ENCODE results near the gene ZNRF3. TPM values are rescaled to one million over a fixed set of nuclear protein-coding genes. Genes with fewer than 3 reads are reported as not detected.

Gene ZNRF3
- polyA plus RNA-seq, 3 donors = 0.13 TPM; not detected in 2

DNA sequence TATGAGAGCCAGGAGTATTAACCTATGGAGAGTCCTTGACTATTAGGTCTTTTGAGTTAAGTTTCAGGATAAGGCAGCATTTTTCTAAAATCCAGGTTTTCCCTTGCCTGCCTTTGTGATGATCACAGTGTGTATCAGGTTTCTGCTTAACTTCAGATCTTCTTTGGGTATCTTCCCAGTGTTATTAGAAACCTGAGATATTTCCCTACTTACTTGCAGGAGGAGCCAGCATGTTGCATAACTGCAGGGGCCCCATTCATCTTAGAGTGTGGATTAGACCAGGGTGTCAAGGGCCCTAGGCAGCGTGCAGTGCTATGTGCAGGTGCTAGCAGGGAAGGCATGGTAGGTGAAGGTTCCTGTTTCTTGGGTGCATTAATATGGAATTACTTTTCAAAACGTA, 69.5 kb downstream of the ZNRF3 start:
- Histone ChIP-seq H2AFZ (ENCODE audit: insufficient read depth, low read depth, low read length, poor library complexity, severe bottlenecking) (no peak overlapping the region), H3K79me2 (ENCODE audit: insufficient read depth, low read length) (no peaks in the 10 kb centered on the region), H3K27me3 (ENCODE audit: control insufficient read depth in 2 of 2, insufficient read depth in 2 of 2, low read length in 2 of 2) (peaks cover 2 to 16% of the 10 kb centered on the region in 2 donors), H3K36me3 (replicated peaks in 1 of 2; ENCODE audit: control insufficient read depth in 1 of 2, insufficient read depth in 2 of 2, low read length in 2 of 2) (no peaks in the 10 kb centered on the region), H3K4me1 (ENCODE audit: control insufficient read depth in 1 of 2, insufficient read depth in 2 of 2, low read length in 2 of 2) (peaks cover 9 to 13% of the 10 kb centered on the region in 2 donors), H3K27ac (ENCODE audit: low read depth in 1 of 2, low read length in 2 of 2) (no peak overlapping the region), H4K20me1 (ENCODE audit: insufficient read depth, low read length) (no peaks in the 10 kb centered on the region), H3K9ac (ENCODE audit: insufficient read depth, low read length, poor library complexity, severe bottlenecking) (no peak overlapping the region), H3K9me3 (replicated peaks in 1 of 2; ENCODE audit: control insufficient read depth in 1 of 2, insufficient read depth in 1 of 2, low read length in 2 of 2) (peaks cover 0 to 4% of the 10 kb centered on the region in 2 donors), H3K4me3 (replicated peaks in 1 of 3; ENCODE audit: low read depth in 2 of 3, low read length in 3 of 3) (no peak overlapping the region), H3K4me2 (replicated peaks; ENCODE audit: extremely low read depth, low read length, poor library complexity, severe bottlenecking) (no peak overlapping the region)
- peaks cover 0 to 5% (median 2%) of the 10 kb centered on the region in 7 donors for H3K9me3 Mint-ChIP-seq
- peaks cover 22 to 45% (median 30%) of the 10 kb centered on the region in 3 donors for H3K27me3 Mint-ChIP-seq (ENCODE audit: low read depth in 3 of 3)
- H3K27ac Mint-ChIP-seq = no peak overlapping the region
- DNase-seq = no peak
- H3K36me3 Mint-ChIP-seq = no peaks in the 10 kb centered on the region
- TF ChIP-seq CTCF (IDR thresholded peaks at IDR 0.05) = no peak
- peaks cover 22% of the 10 kb centered on the region for H3K4me1 Mint-ChIP-seq
- intact Hi-C loops (cut with micrococcal nuclease) = no loop called here
- WGBS (ENCODE audit: insufficient coverage) = 86% methylated on average over 1 of the region's 2 CpGs
- H3K4me3 Mint-ChIP-seq = peak overlapping the region in 1 of 2 donors; percentile 18

- Mint-ChIP-seq H3K9me3 (peaks cover 0 to 3% (median 0%) of the 10 kb centered on the region in 7 donors), H3K27me3 (ENCODE audit: low read depth in 3 of 3) (peaks cover 25 to 43% (median 30%) of the 10 kb centered on the region in 3 donors), H3K27ac (no peak overlapping the region), H3K36me3 (no peaks in the 10 kb centered on the region), H3K4me1 (peaks cover 22% of the 10 kb centered on the region), H3K4me3 (peak overlapping the region in 1 of 2 donors; percentile 18)
- DNase-seq = no peak
- no peaks in the 10 kb centered on the region for H3K36me3 ChIP-seq (replicated peaks in 1 of 2; ENCODE audit: control insufficient read depth in 1 of 2, insufficient read depth in 2 of 2, low read length in 2 of 2)
- H3K27me3 ChIP-seq (ENCODE audit: control insufficient read depth in 2 of 2, insufficient read depth in 2 of 2, low read length in 2 of 2) = peaks cover 3 to 16% of the 10 kb centered on the region in 2 donors
- H4K20me1 ChIP-seq (ENCODE audit: insufficient read depth, low read length) = no peaks in the 10 kb centered on the region
- no peaks in the 10 kb centered on the region for H3K9me3 ChIP-seq (replicated peaks in 1 of 2; ENCODE audit: control insufficient read depth in 1 of 2, insufficient read depth in 1 of 2, low read length in 2 of 2)
- H3K79me2 ChIP-seq (ENCODE audit: insufficient read depth, low read length) = no peaks in the 10 kb centered on the region
- no peak overlapping the region for H3K4me2 ChIP-seq (replicated peaks; ENCODE audit: extremely low read depth, low read length, poor library complexity, severe bottlenecking)
- no CpG with 5 or more reads among the region's 2 CpGs for WGBS (ENCODE audit: insufficient coverage)
- H3K4me1 ChIP-seq (ENCODE audit: control insufficient read depth in 1 of 2, insufficient read depth in 2 of 2, low read length in 2 of 2) = peaks cover 9 to 13% of the 10 kb centered on the region in 2 donors
- no peak overlapping the region for H3K27ac ChIP-seq (ENCODE audit: low read depth in 1 of 2, low read length in 2 of 2)
- intact Hi-C loops (cut with micrococcal nuclease) = no loop called here
- H3K9ac ChIP-seq (ENCODE audit: insufficient read depth, low read length, poor library complexity, severe bottlenecking) = no peak overlapping the region
- no peak overlapping the region for H2AFZ ChIP-seq (ENCODE audit: insufficient read depth, low read depth, low read length, poor library complexity, severe bottlenecking)
- H3K4me3 ChIP-seq (replicated peaks in 1 of 3; ENCODE audit: low read depth in 2 of 3, low read length in 3 of 3) = no peak overlapping the region
- TF ChIP-seq CTCF (IDR thresholded peaks at IDR 0.05) = no peak
Observed at GRCh38 chr22:28953403-28953802, 70.0 kb downstream of the ZNRF3 start.
